ENCODE results near the gene DNM1. TPM values are rescaled to one million over a fixed set of nuclear protein-coding genes. Genes with fewer than 3 reads are reported as not detected.

DNM1 gene
- total RNA-seq, 1 donor from 2014 or later: 30.1 TPM

DNA sequence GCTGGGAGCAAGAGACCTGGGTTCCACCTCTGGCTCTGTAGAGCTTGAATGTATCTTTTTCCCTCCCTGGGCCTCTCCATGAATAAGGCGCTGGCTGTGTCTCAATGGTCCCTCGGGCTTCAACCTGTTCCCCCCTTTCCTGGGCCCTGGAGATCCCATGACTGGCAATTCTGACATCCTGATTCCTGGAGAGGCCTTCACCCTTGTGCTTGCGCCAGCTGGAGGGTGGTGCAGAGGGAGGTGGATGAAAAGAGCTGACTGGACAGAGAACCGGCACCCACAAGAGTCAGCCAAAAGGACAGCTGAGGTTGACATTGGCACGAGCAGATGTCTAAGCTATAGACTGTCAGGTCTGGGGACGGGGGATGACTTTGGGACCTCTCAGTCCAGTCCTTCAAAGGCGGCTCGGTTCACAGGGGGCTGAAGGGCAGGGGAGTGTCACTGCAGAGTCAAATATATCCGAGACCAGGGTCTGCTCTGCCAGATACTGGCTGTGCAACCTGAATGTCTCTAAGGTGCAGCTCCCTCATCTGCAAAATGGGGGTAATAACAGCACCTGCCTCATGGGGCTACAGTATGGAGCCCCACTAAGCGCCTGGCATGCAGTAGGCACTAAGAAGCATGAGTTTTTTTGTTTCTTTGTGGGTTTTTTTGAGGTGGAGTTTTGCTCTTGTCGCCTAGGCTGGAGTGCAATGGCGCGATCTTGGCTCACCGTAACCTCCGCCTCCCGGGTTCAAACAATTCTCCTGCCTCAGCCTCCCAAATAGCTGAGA, 13.8 kb downstream of the DNM1 start:
- Mint-ChIP-seq H3K9me3 (no peaks in the 10 kb centered on the region), H3K4me3 (no peak overlapping the region), H3K27ac (peak overlapping the region; percentile 73), H3K27me3 (ENCODE audit: insufficient read depth, low read depth) (peaks cover 9% of the 10 kb centered on the region), H3K36me3 (peaks cover 16% of the 10 kb centered on the region), H3K4me1 (peaks cover 34% of the 10 kb centered on the region)
- Histone ChIP-seq H3K79me2 (ENCODE audit: low read depth) (no peaks in the 10 kb centered on the region), H3F3A (ENCODE audit: low read depth) (peaks cover 14% of the 10 kb centered on the region), H3K4me1 (no peaks in the 10 kb centered on the region), H3K9ac (no peak overlapping the region), H3K27ac (no peak overlapping the region), H3K36me3 (no peaks in the 10 kb centered on the region), H3K4me2 (no peak overlapping the region), H3K27me3 (no peaks in the 10 kb centered on the region), H2AFZ (replicated peaks) (no peak overlapping the region), H3K9me3 (ENCODE audit: low read depth) (no peaks in the 10 kb centered on the region), H4K20me1 (ENCODE audit: low read depth) (peaks cover 54% of the 10 kb centered on the region), H3K4me3 (no peak overlapping the region)
- DNase-seq (ENCODE audit: low spot score): no peak
- TF ChIP-seq EZH2 (IDR thresholded peaks at IDR 0.05) (no peak), EZH2phosphoT487 (IDR thresholded peaks at IDR 0.05) (no peak), CTCF (IDR thresholded peaks at IDR 0.05) (no peak)

GRCh38 chr9:128218172-128218517, 15.0 kb downstream of the DNM1 start:
- TF ChIP-seq CTCF (IDR thresholded peaks at IDR 0.05) (no peak), EZH2 (IDR thresholded peaks at IDR 0.05) (no peak), EZH2phosphoT487 (IDR thresholded peaks at IDR 0.05) (no peak)
- Histone ChIP-seq H3K4me1 (no peaks in the 10 kb centered on the region), H3K4me2 (peak overlapping the region; percentile 74), H4K20me1 (ENCODE audit: low read depth) (peaks cover 54% of the 10 kb centered on the region), H3K9me3 (ENCODE audit: low read depth) (no peaks in the 10 kb centered on the region), H3K27me3 (no peaks in the 10 kb centered on the region), H3K9ac (no peak overlapping the region), H3K4me3 (peak overlapping the region; percentile 43), H3K79me2 (ENCODE audit: low read depth) (no peaks in the 10 kb centered on the region), H2AFZ (replicated peaks) (no peak overlapping the region), H3K36me3 (no peaks in the 10 kb centered on the region), H3K27ac (no peak overlapping the region), H3F3A (ENCODE audit: low read depth) (peaks cover 14% of the 10 kb centered on the region)
- no peak for DNase-seq (ENCODE audit: low spot score)
- Mint-ChIP-seq H3K36me3 (peaks cover 17% of the 10 kb centered on the region), H3K9me3 (no peaks in the 10 kb centered on the region), H3K4me1 (peaks cover 34% of the 10 kb centered on the region), H3K27me3 (ENCODE audit: insufficient read depth, low read depth) (peaks cover 9% of the 10 kb centered on the region), H3K4me3 (peak overlapping the region; percentile 80), H3K27ac (peak overlapping the region; percentile 74)

DNA sequence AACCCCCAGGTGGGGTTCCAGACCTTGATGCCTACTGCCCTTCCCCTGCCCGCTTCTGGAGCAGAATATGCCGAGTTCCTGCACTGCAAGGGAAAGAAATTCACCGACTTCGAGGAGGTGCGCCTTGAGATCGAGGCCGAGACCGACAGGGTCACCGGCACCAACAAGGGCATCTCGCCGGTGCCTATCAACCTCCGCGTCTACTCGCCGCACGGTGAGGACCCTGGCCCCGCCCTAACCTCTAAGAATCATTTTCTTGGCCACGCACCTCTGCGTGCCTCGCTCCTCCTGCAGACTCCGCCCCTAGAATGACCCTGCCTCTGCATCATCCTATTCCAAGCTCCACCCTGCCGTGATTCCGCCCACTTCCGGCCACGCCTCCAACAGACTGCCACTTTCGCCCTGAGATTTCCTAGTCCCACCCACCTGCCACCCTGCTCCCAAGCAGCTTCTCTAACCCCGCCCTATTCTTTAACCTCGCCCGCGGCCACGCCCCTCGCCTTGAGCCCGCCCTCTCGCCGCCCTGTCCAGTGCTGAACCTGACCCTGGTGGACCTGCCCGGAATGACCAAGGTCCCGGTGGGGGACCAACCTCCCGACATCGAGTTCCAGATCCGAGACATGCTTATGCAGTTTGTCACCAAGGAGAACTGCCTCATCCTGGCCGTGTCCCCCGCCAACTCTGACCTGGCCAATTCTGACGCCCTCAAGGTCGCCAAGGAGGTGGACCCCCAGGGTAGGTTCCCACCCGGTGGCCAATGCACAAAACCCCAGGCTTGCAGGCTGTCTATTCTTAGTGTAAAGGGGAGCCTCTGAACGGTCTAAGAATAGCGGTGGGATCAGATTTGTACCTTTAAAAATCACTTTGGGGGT, 15.6 kb downstream of the DNM1 start:
- peaks cover 14% of the 10 kb centered on the region for H3F3A ChIP-seq (ENCODE audit: low read depth)
- H3K27me3 ChIP-seq: no peaks in the 10 kb centered on the region
- DNase-seq (ENCODE audit: low spot score): peak; percentile 96
- H3K9ac ChIP-seq: no peak overlapping the region
- no peaks in the 10 kb centered on the region for H3K9me3 ChIP-seq (ENCODE audit: low read depth)
- Mint-ChIP-seq H3K4me3 (peak overlapping the region; percentile 80), H3K36me3 (peaks cover 20% of the 10 kb centered on the region), H3K9me3 (no peaks in the 10 kb centered on the region), H3K4me1 (peaks cover 37% of the 10 kb centered on the region), H3K27me3 (ENCODE audit: insufficient read depth, low read depth) (peaks cover 7% of the 10 kb centered on the region), H3K27ac (peak overlapping the region; percentile 74)
- no peaks in the 10 kb centered on the region for H3K79me2 ChIP-seq (ENCODE audit: low read depth)
- H4K20me1 ChIP-seq (ENCODE audit: low read depth): peaks cover 52% of the 10 kb centered on the region
- no peak overlapping the region for H2AFZ ChIP-seq (replicated peaks)
- H3K36me3 ChIP-seq: no peaks in the 10 kb centered on the region
- no peak for TF ChIP-seq EZH2phosphoT487 (IDR thresholded peaks at IDR 0.05)
- TF ChIP-seq CTCF (IDR thresholded peaks at IDR 0.05): no peak
- TF ChIP-seq EZH2 (IDR thresholded peaks at IDR 0.05): no peak
- peak overlapping the region; percentile 43 for H3K4me3 ChIP-seq
- H3K4me1 ChIP-seq: no peaks in the 10 kb centered on the region
- H3K27ac ChIP-seq: no peak overlapping the region
- peak overlapping the region; percentile 74 for H3K4me2 ChIP-seq

All from neural progenitor cell (in vitro differentiated cells).